ENCODE data around the gene STAB2.

DNA sequence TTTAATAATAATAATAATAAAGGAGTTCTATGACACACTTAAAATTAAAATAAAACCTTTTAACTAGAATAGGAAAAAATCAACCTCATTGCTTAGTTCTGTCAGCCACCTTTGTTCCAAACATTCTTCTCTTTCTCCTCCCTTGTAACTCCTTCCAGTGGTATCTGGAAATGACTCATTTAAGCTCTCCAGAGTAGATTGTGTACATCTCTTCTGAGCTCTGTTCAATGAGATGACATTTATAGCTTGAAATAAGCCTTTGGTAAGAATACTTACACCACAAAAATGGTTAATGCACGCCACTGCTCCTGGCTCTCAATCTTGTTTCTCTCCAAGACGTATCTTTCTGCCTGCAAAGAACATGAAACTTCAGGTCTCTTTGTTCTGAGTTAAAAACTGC lies 70.3 kb downstream of the STAB2 start:
- TF ChIP-seq, protein P1, sequence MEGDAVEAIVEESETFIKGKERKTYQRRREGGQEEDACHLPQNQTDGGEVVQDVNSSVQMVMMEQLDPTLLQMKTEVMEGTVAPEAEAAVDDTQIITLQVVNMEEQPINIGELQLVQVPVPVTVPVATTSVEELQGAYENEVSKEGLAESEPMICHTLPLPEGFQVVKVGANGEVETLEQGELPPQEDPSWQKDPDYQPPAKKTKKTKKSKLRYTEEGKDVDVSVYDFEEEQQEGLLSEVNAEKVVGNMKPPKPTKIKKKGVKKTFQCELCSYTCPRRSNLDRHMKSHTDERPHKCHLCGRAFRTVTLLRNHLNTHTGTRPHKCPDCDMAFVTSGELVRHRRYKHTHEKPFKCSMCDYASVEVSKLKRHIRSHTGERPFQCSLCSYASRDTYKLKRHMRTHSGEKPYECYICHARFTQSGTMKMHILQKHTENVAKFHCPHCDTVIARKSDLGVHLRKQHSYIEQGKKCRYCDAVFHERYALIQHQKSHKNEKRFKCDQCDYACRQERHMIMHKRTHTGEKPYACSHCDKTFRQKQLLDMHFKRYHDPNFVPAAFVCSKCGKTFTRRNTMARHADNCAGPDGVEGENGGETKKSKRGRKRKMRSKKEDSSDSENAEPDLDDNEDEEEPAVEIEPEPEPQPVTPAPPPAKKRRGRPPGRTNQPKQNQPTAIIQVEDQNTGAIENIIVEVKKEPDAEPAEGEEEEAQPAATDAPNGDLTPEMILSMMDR (IDR thresholded peaks at IDR 0.05): no peak
- TF ChIP-seq POLR2A (IDR thresholded peaks at IDR 0.05): no peak

Data from body of pancreas (tissue), 4 donors.